Measurements from ENCODE around the gene WDR93. TPM values are rescaled to one million over a fixed set of nuclear protein-coding genes. Genes with fewer than 3 reads are reported as not detected.

Gene WDR93
- polyA plus RNA-seq, 3 donors, result not detected

DNA sequence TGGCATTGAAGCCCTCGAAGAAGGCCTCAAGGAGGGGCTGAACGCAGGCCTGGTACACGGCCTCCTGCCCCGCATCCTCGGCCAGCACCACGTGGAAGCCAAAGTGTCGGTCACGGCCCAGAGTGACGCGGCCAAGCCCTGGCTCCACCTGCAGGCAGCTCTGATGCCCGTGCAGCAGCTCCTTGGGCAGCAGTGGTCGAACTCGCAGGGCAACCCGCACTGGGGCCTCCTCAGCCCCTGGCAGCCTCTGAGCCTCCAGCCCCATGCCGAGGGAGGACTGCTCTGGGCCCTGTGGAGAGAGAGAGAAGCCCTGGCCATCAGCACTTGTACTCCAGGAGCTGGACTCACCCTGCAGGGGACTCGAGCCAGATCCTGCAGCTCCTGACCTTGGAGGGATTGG lies 37.9 kb upstream of the WDR93 start:
- H3K27me3 ChIP-seq (ENCODE audit: control insufficient read depth in 2 of 2, insufficient read depth in 2 of 2, low read length in 2 of 2), result peaks cover 30 to 36% of the 10 kb centered on the region in 2 donors
- no peaks in the 10 kb centered on the region for H4K20me1 ChIP-seq (ENCODE audit: insufficient read depth, low read length)
- H3K9ac ChIP-seq (ENCODE audit: insufficient read depth, low read length, poor library complexity, severe bottlenecking), result no peak overlapping the region
- no peak overlapping the region for H3K4me3 ChIP-seq (replicated peaks in 1 of 3; ENCODE audit: low read depth in 2 of 3, low read length in 3 of 3)
- DNase-seq, result no peak
- Mint-ChIP-seq H3K27me3 (ENCODE audit: low read depth in 3 of 3) (peaks cover 28 to 46% (median 44%) of the 10 kb centered on the region in 3 donors), H3K27ac (no peak overlapping the region), H3K4me3 (no peak overlapping the region), H3K36me3 (peaks cover 7 to 15% of the 10 kb centered on the region in 2 donors), H3K4me1 (peaks cover 10% of the 10 kb centered on the region), H3K9me3 (peaks cover 2 to 11% (median 9%) of the 10 kb centered on the region in 7 donors)
- H3K4me1 ChIP-seq (ENCODE audit: control insufficient read depth in 1 of 2, insufficient read depth in 2 of 2, low read length in 2 of 2), result peaks cover 7 to 14% of the 10 kb centered on the region in 2 donors
- no peak overlapping the region for H2AFZ ChIP-seq (ENCODE audit: insufficient read depth, low read depth, low read length, poor library complexity, severe bottlenecking)
- no peak overlapping the region for H3K27ac ChIP-seq (ENCODE audit: low read depth in 1 of 2, low read length in 2 of 2)
- intact Hi-C loops (cut with micrococcal nuclease), result no loop called here
- no peaks in the 10 kb centered on the region for H3K79me2 ChIP-seq (ENCODE audit: insufficient read depth, low read length)
- H3K4me2 ChIP-seq (replicated peaks; ENCODE audit: extremely low read depth, low read length, poor library complexity, severe bottlenecking), result no peak overlapping the region
- H3K9me3 ChIP-seq (replicated peaks in 1 of 2; ENCODE audit: control insufficient read depth in 1 of 2, insufficient read depth in 1 of 2, low read length in 2 of 2), result peaks cover 0 to 5% of the 10 kb centered on the region in 2 donors
- no peak for TF ChIP-seq CTCF (IDR thresholded peaks at IDR 0.05)
- 87% methylated on average over 14 of the region's 16 CpGs for WGBS (ENCODE audit: insufficient coverage)
- no peaks in the 10 kb centered on the region for H3K36me3 ChIP-seq (replicated peaks in 1 of 2; ENCODE audit: control insufficient read depth in 1 of 2, insufficient read depth in 2 of 2, low read length in 2 of 2)

DNA sequence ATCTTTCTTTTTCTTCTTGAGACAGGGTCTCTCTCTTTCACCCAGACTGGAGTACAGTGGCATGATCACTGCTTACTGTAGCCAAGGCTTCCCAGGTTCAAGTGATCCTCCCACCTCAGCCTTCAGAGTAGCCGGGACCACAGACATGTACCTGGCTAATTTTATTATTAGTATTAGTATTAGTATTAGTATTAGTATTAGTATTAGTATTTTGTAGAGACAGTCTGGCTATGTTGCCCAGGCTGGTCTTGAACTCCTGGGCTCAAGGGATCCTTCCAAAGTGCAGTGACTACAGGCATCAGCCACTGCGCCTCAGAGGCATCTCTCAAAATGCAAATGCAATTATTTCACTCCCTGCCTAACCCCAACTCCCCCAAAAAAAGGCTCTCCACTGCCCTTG lies 37.0 kb upstream of the WDR93 start:
- peaks cover 10% of the 10 kb centered on the region for H3K4me1 Mint-ChIP-seq
- peak overlapping the region in 1 of 2 donors; percentile 93 for H3K4me3 Mint-ChIP-seq
- H3K27me3 Mint-ChIP-seq (ENCODE audit: low read depth in 3 of 3), result peaks cover 28 to 51% (median 44%) of the 10 kb centered on the region in 3 donors
- no peaks in the 10 kb centered on the region for H3K79me2 ChIP-seq (ENCODE audit: insufficient read depth, low read length)
- WGBS (ENCODE audit: insufficient coverage), result no CpG with 5 or more reads among the region's 2 CpGs
- no peak overlapping the region for H3K4me3 ChIP-seq (replicated peaks in 1 of 3; ENCODE audit: low read depth in 2 of 3, low read length in 3 of 3)
- H3K27ac Mint-ChIP-seq, result no peak overlapping the region
- H3K27ac ChIP-seq (ENCODE audit: low read depth in 1 of 2, low read length in 2 of 2), result no peak overlapping the region
- H3K9me3 ChIP-seq (replicated peaks in 1 of 2; ENCODE audit: control insufficient read depth in 1 of 2, insufficient read depth in 1 of 2, low read length in 2 of 2), result peaks cover 0 to 3% of the 10 kb centered on the region in 2 donors
- H3K4me1 ChIP-seq (ENCODE audit: control insufficient read depth in 1 of 2, insufficient read depth in 2 of 2, low read length in 2 of 2), result peaks cover 7 to 14% of the 10 kb centered on the region in 2 donors
- TF ChIP-seq CTCF (IDR thresholded peaks at IDR 0.05), result no peak
- no peak overlapping the region for H3K9ac ChIP-seq (ENCODE audit: insufficient read depth, low read length, poor library complexity, severe bottlenecking)
- peaks cover 0 to 10% (median 7%) of the 10 kb centered on the region in 7 donors for H3K9me3 Mint-ChIP-seq
- no peak overlapping the region for H3K4me2 ChIP-seq (replicated peaks; ENCODE audit: extremely low read depth, low read length, poor library complexity, severe bottlenecking)
- intact Hi-C loops (cut with micrococcal nuclease), result no loop called here
- H4K20me1 ChIP-seq (ENCODE audit: insufficient read depth, low read length), result no peaks in the 10 kb centered on the region
- no peak overlapping the region for H2AFZ ChIP-seq (ENCODE audit: insufficient read depth, low read depth, low read length, poor library complexity, severe bottlenecking)
- peaks cover 30 to 36% of the 10 kb centered on the region in 2 donors for H3K27me3 ChIP-seq (ENCODE audit: control insufficient read depth in 2 of 2, insufficient read depth in 2 of 2, low read length in 2 of 2)
- no peaks in the 10 kb centered on the region for H3K36me3 ChIP-seq (replicated peaks in 1 of 2; ENCODE audit: control insufficient read depth in 1 of 2, insufficient read depth in 2 of 2, low read length in 2 of 2)
- no peak for DNase-seq
- peaks cover 7 to 15% of the 10 kb centered on the region in 2 donors for H3K36me3 Mint-ChIP-seq

Measured in CD14-positive monocyte (primary cell).